HG03060 (cell line): ENCODE measurements around the gene DNASE2.
"Not testable (repeated sequence)": the region's sequence is repeated elsewhere in the genome, so short reads cannot be mapped to it uniquely, and the experiment has no call there.

Experiments
- ATAC-seq: cut with Tn5 transposase; IDR thresholded peaks from one replicate; pipeline ENCODE4 v1.9.1; 2021; ENCODE audit warnings: low read depth, moderate number of reproducible peaks; ENCODE audit not compliant: unreplicated experiment

Gene DNASE2

DNA sequence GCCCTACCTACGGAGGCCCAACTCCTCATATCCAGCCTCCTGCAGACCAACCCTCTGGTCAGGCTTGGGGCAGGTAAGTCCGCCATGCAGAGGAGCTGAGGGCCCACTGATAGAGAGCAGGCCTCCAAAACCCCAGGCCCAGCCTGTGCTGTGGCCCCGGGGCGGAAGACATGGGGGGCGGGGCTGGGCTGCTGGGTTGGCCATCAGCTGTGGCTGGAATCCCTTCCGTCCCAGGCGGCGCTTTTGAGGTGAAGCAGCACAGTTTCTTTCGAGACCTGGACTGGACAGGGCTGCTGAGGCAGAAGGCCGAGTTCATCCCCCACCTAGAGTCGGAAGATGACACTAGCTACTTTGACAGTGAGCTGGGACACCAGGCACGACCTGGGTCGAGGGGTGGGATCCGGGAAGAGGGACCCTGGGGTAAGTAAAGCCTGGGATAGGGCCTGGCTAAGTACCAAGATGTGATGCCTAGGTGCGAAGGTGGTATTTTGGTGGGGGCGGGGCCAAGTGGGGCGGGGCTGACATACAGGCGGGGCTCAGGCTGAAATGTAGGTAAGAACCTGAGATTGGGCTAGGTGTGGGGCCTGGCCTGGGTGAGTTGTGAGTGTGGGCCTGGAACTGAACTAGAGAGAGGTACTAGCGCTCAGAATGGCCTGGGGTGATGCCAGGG is 15.4 kb downstream of the DNASE2 start:
- no peak for ATAC-seq

- no peak for ATAC-seq
These were observed 16.2 kb downstream of the DNASE2 start for GRCh38 chr19:12864721-12865715.

DNA sequence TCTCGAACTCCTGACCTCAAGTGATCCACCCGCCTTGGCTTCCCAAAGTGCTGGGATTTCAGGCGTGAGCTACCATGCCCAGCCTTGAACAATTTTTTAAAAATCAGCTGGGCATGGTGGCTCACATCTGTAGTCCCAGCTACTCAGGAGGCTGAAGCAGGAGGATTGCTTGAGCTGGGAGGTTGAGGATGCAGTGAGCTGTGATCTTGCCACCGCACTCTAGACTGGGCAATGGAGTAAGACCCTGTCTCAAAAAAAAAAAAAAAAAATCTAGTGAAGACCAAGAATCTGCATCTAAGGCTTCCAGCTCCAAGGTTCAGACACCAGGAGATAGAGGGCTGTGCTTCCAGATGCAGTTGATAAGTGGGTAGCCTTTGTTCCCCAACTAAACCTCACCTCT is 17.1 kb downstream of the DNASE2 start:
- ATAC-seq: no peak

- ATAC-seq: no peak
These were observed 21.7 kb downstream of the DNASE2 start for GRCh38 chr19:12859546-12859945.

- ATAC-seq: no peak
These were observed 23.0 kb downstream of the DNASE2 start for GRCh38 chr19:12858041-12858928.

DNA sequence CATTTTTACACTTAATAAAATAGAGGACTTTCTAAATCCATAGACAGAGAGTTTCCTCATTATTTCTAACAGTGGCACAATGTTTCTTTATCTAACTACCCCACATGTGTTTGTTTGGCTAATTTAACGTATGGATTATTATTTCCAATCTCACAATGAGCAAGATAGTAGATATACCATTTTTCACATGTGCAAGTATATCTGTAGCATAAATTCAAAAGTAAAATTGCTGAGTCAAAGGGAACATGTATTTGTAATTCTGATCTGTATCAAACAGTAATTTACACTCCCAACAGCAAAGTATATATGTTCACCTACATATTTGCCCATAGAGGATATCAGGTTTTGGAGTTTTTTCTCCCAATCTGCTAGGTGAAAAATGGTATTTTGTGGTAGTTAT is 24.6 kb downstream of the DNASE2 start:
- ATAC-seq: no peak

- ATAC-seq: no peak
These were observed 33.8 kb downstream of the DNASE2 start for GRCh38 chr19:12847159-12848139.

- not testable (repeated sequence) for ATAC-seq
These were observed 34.6 kb downstream of the DNASE2 start for GRCh38 chr19:12846613-12847012.

DNA sequence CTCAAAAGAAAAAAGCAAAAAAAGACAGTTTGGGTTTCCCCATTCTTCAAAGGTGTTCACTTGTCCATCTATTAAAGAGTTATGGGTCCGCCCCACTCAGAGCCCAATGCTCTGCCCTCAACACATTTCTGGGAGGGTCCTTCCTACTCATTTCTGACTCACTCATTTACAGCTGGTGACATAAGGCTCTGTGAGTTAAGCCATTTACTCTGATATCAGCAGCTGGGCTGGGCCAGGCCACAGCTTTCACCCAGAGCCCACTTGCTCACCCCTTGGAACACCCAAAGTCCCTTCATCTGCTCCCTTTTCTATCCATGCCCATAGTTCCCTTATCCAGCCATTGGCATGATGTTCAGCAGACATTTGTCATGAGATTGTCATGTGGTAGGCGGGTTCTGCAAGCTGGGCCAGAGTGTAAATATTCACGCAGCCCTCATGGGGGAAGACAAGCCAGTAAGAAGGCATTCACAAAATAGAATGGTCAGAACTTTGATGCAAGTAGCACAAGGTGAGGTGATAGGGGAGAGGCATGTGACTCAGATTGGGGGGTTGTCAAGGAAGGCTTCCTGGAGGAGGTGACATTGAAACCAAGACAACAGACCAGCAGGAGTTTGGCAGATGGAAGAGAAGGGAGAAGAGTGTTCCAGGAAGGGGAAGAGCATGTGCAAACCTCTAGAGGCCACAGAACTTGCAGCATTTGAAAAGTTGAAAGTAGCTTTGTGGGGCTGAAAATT is 37.1 kb downstream of the DNASE2 start:
- no peak for ATAC-seq

GRCh38 chr19:12843328-12843727 is 37.9 kb downstream of the DNASE2 start:
- ATAC-seq: no peak

- no peak for ATAC-seq
These were observed 38.7 kb downstream of the DNASE2 start for GRCh38 chr19:12842511-12842910.

GRCh38 chr19:12841094-12841493 is 40.2 kb downstream of the DNASE2 start:
- no peak for ATAC-seq

DNA sequence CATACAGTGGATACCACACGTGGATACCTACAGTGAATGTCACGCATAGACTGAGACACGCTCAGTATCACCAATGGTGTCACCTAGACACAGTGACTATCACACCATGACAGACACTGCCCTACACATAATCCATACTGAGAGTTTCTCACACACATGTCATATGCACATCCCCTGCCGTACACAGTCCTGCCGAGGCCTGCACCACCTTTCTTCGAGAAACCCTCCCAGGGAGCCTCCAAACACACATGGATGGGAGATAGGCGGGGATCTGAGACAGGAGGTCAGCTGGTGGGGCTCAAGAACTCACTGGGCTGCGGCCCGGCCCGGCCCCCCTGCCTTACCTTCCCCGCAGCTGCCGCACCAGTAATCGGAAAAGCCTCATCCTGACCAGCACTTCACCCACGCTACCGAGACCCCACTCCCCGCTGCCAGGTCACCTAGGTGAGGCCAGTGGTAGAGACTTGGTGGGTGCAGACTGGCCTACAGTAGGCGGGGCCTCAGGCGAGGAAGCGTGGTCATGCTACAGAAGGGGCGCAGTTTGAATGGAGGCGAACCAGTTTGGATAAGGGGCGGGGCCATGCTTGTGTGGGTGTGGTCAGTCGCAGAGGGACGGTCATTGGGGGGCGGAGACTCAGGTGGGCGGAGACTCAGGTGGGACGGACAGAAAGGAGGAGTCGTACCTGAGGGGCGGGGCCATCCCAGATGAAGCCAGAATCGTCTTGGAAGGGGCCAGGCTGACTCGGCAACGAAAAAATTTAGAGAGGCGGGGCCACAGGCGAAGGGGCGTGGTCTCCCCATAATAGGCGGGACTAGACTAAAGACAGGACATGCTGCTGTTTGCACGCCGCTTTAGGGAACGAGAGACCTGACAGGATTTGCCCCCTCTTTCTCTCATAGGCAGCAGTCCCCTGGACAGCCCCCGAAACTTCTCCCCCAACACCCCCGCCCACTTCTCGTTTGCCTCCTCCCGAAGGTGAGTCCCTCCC is 40.9 kb downstream of the DNASE2 start:
- ATAC-seq: no peak

GRCh38 chr19:12838886-12839756 is 42.1 kb downstream of the DNASE2 start:
- no peak for ATAC-seq

GRCh38 chr19:12838182-12838885 is 42.9 kb downstream of the DNASE2 start, which contains the start of gene MAST1:
Gene MAST1, plus strand, starts transcription at chr19:12838515. Its CDS starts 58 bp downstream, at chr19:12838573.
- no peak for ATAC-seq

- no peak for ATAC-seq
These were observed 44.0 kb downstream of the DNASE2 start for GRCh38 chr19:12837225-12837624.
